ENCODE data around the gene ADGB. TPM values are rescaled to one million over a fixed set of nuclear protein-coding genes. Genes with fewer than 3 reads are reported as not detected.

The ADGB gene
- total RNA-seq, 1 donor from 2014 or later, result not detected

DNA sequence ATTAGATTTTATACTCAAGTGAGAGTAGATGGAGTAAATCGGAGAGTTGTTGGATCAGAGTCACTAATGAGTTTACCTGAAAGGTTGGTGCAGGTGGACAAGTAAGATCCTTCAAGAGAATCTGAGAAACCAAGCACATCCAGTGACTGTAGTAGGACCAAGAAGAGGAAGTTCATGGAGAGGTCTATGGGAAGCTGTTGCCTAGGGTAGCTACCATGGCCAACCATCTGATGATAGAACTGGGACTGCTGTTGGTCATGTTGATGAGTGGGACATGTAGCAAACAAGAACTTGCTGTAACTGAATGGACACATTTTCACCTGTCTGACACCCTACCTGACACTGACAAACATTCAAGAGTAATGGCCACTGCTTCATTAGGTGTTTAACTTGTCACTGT, 11.3 kb upstream of the ADGB start:
- Mint-ChIP-seq H3K4me1 (ENCODE audit: low read depth) (peaks cover 1% of the 10 kb centered on the region), H3K27me3 (no peaks in the 10 kb centered on the region), H3K27ac (no peak overlapping the region), H3K9me3 (ENCODE audit: low read depth) (no peaks in the 10 kb centered on the region), H3K4me3 (ENCODE audit: low read depth) (no peak overlapping the region), H3K36me3 (ENCODE audit: insufficient read depth) (no peaks in the 10 kb centered on the region)
- no peak for DNase-seq (ENCODE audit: low spot score, unreplicated experiment)
- TF ChIP-seq, protein P1, sequence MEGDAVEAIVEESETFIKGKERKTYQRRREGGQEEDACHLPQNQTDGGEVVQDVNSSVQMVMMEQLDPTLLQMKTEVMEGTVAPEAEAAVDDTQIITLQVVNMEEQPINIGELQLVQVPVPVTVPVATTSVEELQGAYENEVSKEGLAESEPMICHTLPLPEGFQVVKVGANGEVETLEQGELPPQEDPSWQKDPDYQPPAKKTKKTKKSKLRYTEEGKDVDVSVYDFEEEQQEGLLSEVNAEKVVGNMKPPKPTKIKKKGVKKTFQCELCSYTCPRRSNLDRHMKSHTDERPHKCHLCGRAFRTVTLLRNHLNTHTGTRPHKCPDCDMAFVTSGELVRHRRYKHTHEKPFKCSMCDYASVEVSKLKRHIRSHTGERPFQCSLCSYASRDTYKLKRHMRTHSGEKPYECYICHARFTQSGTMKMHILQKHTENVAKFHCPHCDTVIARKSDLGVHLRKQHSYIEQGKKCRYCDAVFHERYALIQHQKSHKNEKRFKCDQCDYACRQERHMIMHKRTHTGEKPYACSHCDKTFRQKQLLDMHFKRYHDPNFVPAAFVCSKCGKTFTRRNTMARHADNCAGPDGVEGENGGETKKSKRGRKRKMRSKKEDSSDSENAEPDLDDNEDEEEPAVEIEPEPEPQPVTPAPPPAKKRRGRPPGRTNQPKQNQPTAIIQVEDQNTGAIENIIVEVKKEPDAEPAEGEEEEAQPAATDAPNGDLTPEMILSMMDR (IDR thresholded peaks at IDR 0.05; ENCODE audit: unreplicated experiment), result no peak

DNA sequence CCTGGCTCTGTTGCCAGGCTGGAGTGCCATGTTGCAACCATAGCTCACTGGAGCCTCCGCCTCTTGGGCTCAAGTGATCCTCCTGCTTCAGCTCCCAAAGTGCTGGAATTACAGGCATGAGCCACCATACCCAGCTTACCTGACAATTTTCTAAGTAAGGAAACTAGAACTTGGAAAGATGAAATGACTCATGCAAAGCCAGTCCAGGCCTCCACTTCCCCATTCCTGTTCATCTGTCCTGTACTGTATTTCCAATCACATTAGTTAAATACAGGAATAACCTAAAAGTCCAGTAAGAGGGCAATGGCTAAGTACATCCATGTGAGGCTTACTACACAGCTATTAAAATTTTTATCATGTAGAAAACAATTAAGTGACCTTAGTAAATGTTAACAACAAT, 8.3 kb upstream of the ADGB start:
- no peak for DNase-seq (ENCODE audit: low spot score, unreplicated experiment)
- TF ChIP-seq, protein P1 (IDR thresholded peaks at IDR 0.05; ENCODE audit: unreplicated experiment), result no peak
- H3K27ac Mint-ChIP-seq, result no peak overlapping the region
- no peaks in the 10 kb centered on the region for H3K9me3 Mint-ChIP-seq (ENCODE audit: low read depth)
- peaks cover 2% of the 10 kb centered on the region for H3K4me1 Mint-ChIP-seq (ENCODE audit: low read depth)
- no peaks in the 10 kb centered on the region for H3K27me3 Mint-ChIP-seq
- H3K4me3 Mint-ChIP-seq (ENCODE audit: low read depth), result no peak overlapping the region
- no peaks in the 10 kb centered on the region for H3K36me3 Mint-ChIP-seq (ENCODE audit: insufficient read depth)

DNA sequence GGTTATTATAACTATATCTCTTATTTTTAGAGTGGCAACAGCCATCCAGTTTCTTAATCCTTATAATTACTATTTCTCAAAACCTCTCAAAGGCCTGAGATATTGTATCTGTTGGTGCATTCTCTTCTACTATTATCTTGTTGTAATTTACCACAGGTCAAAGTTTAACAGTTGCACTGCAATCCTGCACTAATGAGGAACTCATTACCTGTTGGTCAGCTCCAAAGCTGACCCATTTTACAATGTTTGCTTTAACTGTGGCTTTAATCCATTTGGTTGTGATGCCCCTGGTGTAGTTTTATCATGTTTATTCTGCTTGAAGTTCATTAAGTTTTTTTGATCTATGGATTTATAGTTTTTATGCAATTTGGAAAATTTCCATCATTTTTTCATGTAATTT, 6.3 kb upstream of the ADGB start:
- H3K27ac Mint-ChIP-seq, result no peak overlapping the region
- peaks cover 2% of the 10 kb centered on the region for H3K4me1 Mint-ChIP-seq (ENCODE audit: low read depth)
- H3K9me3 Mint-ChIP-seq (ENCODE audit: low read depth), result no peaks in the 10 kb centered on the region
- TF ChIP-seq, protein P1 (IDR thresholded peaks at IDR 0.05; ENCODE audit: unreplicated experiment), result no peak
- no peak overlapping the region for H3K4me3 Mint-ChIP-seq (ENCODE audit: low read depth)
- H3K27me3 Mint-ChIP-seq, result no peaks in the 10 kb centered on the region
- H3K36me3 Mint-ChIP-seq (ENCODE audit: insufficient read depth), result no peaks in the 10 kb centered on the region
- no peak for DNase-seq (ENCODE audit: low spot score, unreplicated experiment)

DNA sequence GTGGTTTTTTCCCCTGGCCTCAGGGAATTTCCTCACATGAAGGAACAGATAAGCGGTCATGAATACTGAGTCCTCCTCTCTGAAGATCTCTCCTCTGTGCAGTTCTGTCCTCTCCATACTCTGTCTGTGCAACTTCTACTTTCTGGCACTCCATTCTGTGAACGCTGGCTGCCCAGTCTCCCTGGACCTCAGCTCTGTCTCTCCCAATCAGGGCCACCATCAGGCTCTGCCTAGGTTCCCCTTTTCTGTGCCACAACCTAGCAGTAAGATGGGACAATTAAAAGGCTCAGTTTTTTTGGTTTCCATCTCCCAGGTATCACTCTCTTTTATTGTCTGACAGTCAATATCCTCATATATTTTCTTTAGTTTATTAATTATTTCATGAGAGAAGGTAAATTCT, 4.8 kb upstream of the ADGB start:
- H3K36me3 Mint-ChIP-seq (ENCODE audit: insufficient read depth), result no peaks in the 10 kb centered on the region
- no peaks in the 10 kb centered on the region for H3K9me3 Mint-ChIP-seq (ENCODE audit: low read depth)
- no peak overlapping the region for H3K27ac Mint-ChIP-seq
- TF ChIP-seq, protein P1 (IDR thresholded peaks at IDR 0.05; ENCODE audit: unreplicated experiment), result no peak
- no peak for DNase-seq (ENCODE audit: low spot score, unreplicated experiment)
- peaks cover 7% of the 10 kb centered on the region for H3K4me1 Mint-ChIP-seq (ENCODE audit: low read depth)
- H3K4me3 Mint-ChIP-seq (ENCODE audit: low read depth), result no peak overlapping the region
- H3K27me3 Mint-ChIP-seq, result no peaks in the 10 kb centered on the region

DNA sequence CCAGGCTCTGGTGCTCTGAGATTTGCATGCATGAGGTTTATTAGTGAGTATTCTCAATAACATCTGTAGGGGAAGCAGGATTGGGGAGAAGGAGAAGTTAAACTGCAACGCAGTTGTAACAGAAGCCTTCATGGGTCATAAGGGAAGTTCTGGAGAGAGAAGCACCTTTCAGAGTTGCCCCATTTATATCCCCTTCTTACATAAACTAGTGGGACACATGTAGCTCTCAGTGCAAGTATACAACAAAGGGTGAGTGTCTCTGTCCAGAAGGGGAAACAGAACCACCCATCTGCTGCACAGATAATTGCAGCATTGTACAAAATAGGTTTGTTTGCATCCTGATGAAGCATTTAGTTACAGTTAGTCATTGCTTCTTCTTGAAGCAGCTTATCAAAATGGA, 4.3 kb upstream of the ADGB start:
- H3K36me3 Mint-ChIP-seq (ENCODE audit: insufficient read depth), result no peaks in the 10 kb centered on the region
- H3K4me3 Mint-ChIP-seq (ENCODE audit: low read depth), result no peak overlapping the region
- H3K4me1 Mint-ChIP-seq (ENCODE audit: low read depth), result peaks cover 9% of the 10 kb centered on the region
- no peak overlapping the region for H3K27ac Mint-ChIP-seq
- H3K9me3 Mint-ChIP-seq (ENCODE audit: low read depth), result no peaks in the 10 kb centered on the region
- no peak for DNase-seq (ENCODE audit: low spot score, unreplicated experiment)
- TF ChIP-seq, protein P1 (IDR thresholded peaks at IDR 0.05; ENCODE audit: unreplicated experiment), result no peak
- no peaks in the 10 kb centered on the region for H3K27me3 Mint-ChIP-seq

All from progenitor cell of endocrine pancreas (in vitro differentiated cells).